Adrenal gland (tissue), 12 donors: ENCODE results near the gene FAM20C. TPM values are rescaled to one million over a fixed set of nuclear protein-coding genes. Genes with fewer than 3 reads are reported as not detected.

ENCODE experiments used
- DNase-seq, 7 donors: peaks; one replicate each; pipeline ENCODE4 v3.0.0-alpha.2; 2019 to 2020
- H3K27ac ChIP-seq, 5 donors: fragments of 200-600 bp; sonication (generic) in 4 of 5; 1 replicate in 3 of 5; 2 replicates in 2 of 5; pipeline versions ENCODE4 v1.5.1 to v1.8.0; 2016 to 2020; ENCODE audit warnings: mild to moderate bottlenecking in 1 of 5
- H3K27me3 ChIP-seq: fragments of 200-600 bp; 2 replicates; pipeline ENCODE4 v1.8.0; 2021
- H3K36me3 ChIP-seq, 2 donors: fragments of 200-600 bp; replicated peaks in 1 of 2; 1 replicate in 1 of 2; 2 replicates in 1 of 2; pipeline versions ENCODE4 v1.5.1 to v1.8.0; 2018 to 2022
- H3K4me1 ChIP-seq, 2 donors: fragments of 200-600 bp; replicated peaks in 1 of 2; 1 replicate in 1 of 2; 2 replicates in 1 of 2; pipeline versions ENCODE4 v1.5.1 to v1.8.0; 2018 to 2021
- H3K4me3 ChIP-seq, 4 donors: fragments of 200-600 bp; sonication (generic) in 3 of 4; one replicate each; pipeline ENCODE4 v1.5.1; 2016 to 2018
- H3K9me3 ChIP-seq, 3 donors: fragments of 200-600 bp; sonication (generic) in 1 of 3; replicated peaks in 1 of 3; 1 replicate in 2 of 3; 2 replicates in 1 of 3; pipeline versions ENCODE4 v1.5.1 to v1.8.0; 2016 to 2021
- POLR2A ChIP-seq, 2 donors: fragments of 450-650 bp; IDR thresholded peaks; one replicate each; pipeline ENCODE4 v1.6.1; 2017; ENCODE audit warnings: antibody characterized with exemption in 2 of 2, mild to moderate bottlenecking in 2 of 2, moderate library complexity in 1 of 2
- WGBS, 4 donors: extraction: QIAGEN DNeasy Blood & Tissue Kit in 2 of 4; methylation state at CpG; one replicate each; pipeline versions ENCODE4 v1.1.5 to v1.1.7; 2013 to 2017; 5-methylcytosine and 5-hydroxymethylcytosine counted together
- intact Hi-C, 2 donors: fragments of 100-400 bp; cut with DNase I; formaldehyde crosslinking; loops; one replicate each; pipeline versions ENCODE4 v1.14.1 to v1.15.0; 2022 to 2023
- polyA plus RNA-seq, 3 donors: library from polyadenylated mRNA; stranded (reverse); fragments of 200-250 nt in 2 of 3; fragments of 350-450 nt in 1 of 3; fragmentation: Illumina TruSeq in 1 of 3; extraction: RNeasy Lipid Tissue Mini Kit (QIAGEN cat#74804) in 1 of 3; gene quantifications; one replicate each; pipeline ENCODE4 v1.2.3, GENCODE V29; 2013 to 2014
- total RNA-seq, 9 donors: library from RNA; depleted of rRNA in 4 of 9; stranded (reverse); fragments of >200 nt in 4 of 9; fragments of 120-200 nt in 1 of 9; fragmentation: NEBNext Ultra II Directional in 1 of 9; extraction: Animal tissue kit (Norgen Biotek cat#: 25700) in 1 of 9; gene quantifications; one replicate each; pipeline versions ENCODE4 v1.1.0 to v1.2.4, GENCODE V29; 2013 to 2023
- TF ChIP-seq, protein P1 (sequence below), 6 experiments: fragments of 450-650 bp in 4 of 6; fragments of 200-600 bp in 2 of 6; sonication (generic) in 1 of 6; IDR thresholded peaks; 1 replicate in 5 of 6; 2 replicates in 1 of 6; pipeline versions ENCODE4 v1.5.1 to v1.8.0; 2016 to 2021; ENCODE audit warnings: antibody characterized with exemption in 6 of 6, mild to moderate bottlenecking in 2 of 6, moderate library complexity in 1 of 6
- donor health status: healthy with polysubstance abuse.
- donor health status: Bipolar disorder and iron deficiency.
- donor health status: DM: yes; HTN: yes; CAD: no.
- donor health status: DM: no; HTN: no; CAD: no.
- donor health status: DM: no; HTN: no; CAD: no.
- donor health status: DM: yes; HTN: yes; CAD: no.

Gene FAM20C
- total and polyA plus RNA-seq, 12 donors = 2.8 to 57.9 (median 36.0) TPM

DNA sequence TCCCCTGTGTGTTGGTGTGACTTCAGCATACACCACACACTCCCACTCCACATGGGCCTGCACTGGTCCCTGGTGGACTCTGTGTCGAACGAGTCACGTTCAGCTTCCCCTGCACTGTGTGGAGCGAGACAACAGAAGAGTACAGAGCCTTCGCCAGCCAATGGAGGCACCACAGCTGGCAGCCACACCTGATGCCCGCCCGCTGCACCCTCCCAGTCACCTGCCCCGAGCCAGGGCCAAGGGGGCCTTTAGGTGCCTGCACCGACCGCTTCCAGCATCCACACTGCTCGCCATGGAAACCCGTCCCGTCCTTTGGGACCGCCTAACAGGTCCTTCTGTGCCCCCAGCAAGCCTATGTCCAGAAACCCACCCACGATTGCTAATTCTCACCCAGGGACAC lies 106.8 kb downstream of the FAM20C start:
- intact Hi-C loops = no loop called here
- WGBS, 4 donors = 86 to 93% (median 91%) methylated on average over 9 to 15 of the region's 15 CpGs
- Histone ChIP-seq H3K4me3 (no peak overlapping the region), H3K9me3 (no peaks in the 10 kb centered on the region), H3K36me3 (no peaks in the 10 kb centered on the region), H3K27ac (no peak overlapping the region), H3K4me1 (no peaks in the 10 kb centered on the region), H3K27me3 (peaks cover 5% of the 10 kb centered on the region)
- TF ChIP-seq, protein P1, sequence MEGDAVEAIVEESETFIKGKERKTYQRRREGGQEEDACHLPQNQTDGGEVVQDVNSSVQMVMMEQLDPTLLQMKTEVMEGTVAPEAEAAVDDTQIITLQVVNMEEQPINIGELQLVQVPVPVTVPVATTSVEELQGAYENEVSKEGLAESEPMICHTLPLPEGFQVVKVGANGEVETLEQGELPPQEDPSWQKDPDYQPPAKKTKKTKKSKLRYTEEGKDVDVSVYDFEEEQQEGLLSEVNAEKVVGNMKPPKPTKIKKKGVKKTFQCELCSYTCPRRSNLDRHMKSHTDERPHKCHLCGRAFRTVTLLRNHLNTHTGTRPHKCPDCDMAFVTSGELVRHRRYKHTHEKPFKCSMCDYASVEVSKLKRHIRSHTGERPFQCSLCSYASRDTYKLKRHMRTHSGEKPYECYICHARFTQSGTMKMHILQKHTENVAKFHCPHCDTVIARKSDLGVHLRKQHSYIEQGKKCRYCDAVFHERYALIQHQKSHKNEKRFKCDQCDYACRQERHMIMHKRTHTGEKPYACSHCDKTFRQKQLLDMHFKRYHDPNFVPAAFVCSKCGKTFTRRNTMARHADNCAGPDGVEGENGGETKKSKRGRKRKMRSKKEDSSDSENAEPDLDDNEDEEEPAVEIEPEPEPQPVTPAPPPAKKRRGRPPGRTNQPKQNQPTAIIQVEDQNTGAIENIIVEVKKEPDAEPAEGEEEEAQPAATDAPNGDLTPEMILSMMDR (IDR thresholded peaks at IDR 0.05) = no peak
- TF ChIP-seq POLR2A (IDR thresholded peaks at IDR 0.05) = no peak
- no peak for DNase-seq

DNA sequence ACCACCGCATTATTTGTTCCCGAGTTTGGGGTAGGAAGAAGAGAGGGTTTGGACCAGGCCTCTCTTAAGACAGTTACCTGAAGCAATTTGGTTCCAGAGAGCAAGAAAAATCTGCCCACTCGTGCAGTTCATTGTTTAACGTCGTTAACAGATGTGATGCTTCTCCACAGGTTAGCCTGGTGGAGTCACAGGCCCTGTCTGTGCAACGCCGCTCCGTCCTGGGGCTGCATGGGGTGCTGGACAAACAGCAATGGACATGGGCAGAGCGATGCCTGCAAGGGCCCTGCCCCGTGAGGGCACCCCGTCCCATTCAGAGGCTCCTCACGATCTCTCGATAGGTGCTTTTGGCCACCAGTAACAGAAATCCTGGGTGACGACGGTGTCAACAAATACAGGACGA lies 107.3 kb downstream of the FAM20C start:
- intact Hi-C loops = no loop called here
- DNase-seq = no peak
- no peaks in the 10 kb centered on the region for H3K36me3 ChIP-seq
- no peaks in the 10 kb centered on the region for H3K4me1 ChIP-seq
- H3K27me3 ChIP-seq = peaks cover 5% of the 10 kb centered on the region
- H3K4me3 ChIP-seq = no peak overlapping the region
- no peaks in the 10 kb centered on the region for H3K9me3 ChIP-seq
- TF ChIP-seq, protein P1 (IDR thresholded peaks at IDR 0.05) = no peak
- no peak for TF ChIP-seq POLR2A (IDR thresholded peaks at IDR 0.05)
- H3K27ac ChIP-seq = no peak overlapping the region
- 86 to 93% (median 88%) methylated on average over 16 of the region's 16 CpGs for WGBS, 4 donors

DNA sequence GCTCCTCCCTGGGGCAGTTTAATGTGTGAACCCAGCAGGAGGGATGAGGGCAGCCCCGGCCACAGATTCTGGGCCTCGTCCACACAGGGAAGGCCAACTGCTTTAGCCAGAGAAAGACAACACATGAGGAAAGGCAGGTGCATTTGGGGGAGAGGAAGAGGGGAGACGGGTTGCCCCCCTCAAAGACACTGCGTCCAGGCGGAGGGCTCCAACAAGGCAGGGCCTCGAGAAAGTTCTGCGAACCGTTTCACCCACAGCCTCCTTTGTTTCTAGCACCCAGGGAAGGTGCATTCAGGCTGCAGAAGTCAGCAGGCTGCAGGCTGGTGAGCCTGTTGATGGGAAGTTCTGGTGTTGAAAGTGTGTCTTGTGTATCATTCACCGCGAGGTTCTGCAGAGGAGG lies 107.7 kb downstream of the FAM20C start:
- TF ChIP-seq POLR2A (IDR thresholded peaks at IDR 0.05) = no peak
- TF ChIP-seq, protein P1 (IDR thresholded peaks at IDR 0.05) = no peak
- H3K4me1 ChIP-seq = no peaks in the 10 kb centered on the region
- 81 to 91% (median 84%) methylated on average over 6 to 10 of the region's 10 CpGs for WGBS, 4 donors
- H3K36me3 ChIP-seq = no peaks in the 10 kb centered on the region
- H3K9me3 ChIP-seq = no peaks in the 10 kb centered on the region
- intact Hi-C loops = no loop called here
- no peak overlapping the region for H3K27ac ChIP-seq
- no peak overlapping the region for H3K4me3 ChIP-seq
- H3K27me3 ChIP-seq = peaks cover 4% of the 10 kb centered on the region
- no peak for DNase-seq

DNA sequence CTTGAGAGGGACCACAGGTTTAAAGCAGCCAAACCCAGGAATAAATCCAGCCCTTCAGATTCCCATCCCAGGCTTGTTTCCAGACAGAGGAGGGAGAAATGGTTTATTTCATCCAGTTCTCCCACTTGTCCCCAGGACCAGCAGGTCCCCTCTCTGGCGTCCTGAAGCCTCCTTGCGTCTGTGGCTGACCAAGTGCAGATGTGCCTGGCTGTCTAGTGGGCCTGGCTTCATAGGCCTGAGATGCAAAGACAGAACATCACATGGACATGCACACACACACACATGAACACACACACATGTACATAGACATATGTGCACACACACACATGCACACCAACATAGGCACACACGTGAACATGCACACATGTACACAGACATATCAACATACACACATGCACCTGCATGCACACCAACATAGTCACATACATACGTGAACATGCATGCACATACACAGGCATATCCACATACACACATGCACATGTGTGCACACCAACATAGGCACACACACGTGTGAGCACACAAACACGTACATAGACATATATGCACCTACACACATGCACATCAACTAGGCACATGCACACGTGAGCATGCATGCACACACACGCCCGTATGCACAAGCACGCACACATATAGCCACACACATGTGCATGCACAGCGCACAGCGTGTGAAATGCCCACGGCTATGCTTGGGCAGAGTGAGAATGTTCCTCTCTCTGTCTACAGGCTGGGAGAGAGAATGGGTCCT lies 108.3 kb downstream of the FAM20C start:
- DNase-seq = no peak
- 77 to 95% (median 90%) methylated on average over 9 to 13 of the region's 13 CpGs for WGBS, 4 donors

More for the DNA sequence above, 108.3 kb downstream of the FAM20C start:
- TF ChIP-seq, protein P1 (IDR thresholded peaks at IDR 0.05) = no peak
- no peak for TF ChIP-seq POLR2A (IDR thresholded peaks at IDR 0.05)
- H3K27me3 ChIP-seq = no peaks in the 10 kb centered on the region
- no peaks in the 10 kb centered on the region for H3K9me3 ChIP-seq
- H3K4me3 ChIP-seq = no peak overlapping the region
- no peak overlapping the region for H3K27ac ChIP-seq
- no peaks in the 10 kb centered on the region for H3K4me1 ChIP-seq
- no peaks in the 10 kb centered on the region for H3K36me3 ChIP-seq
- intact Hi-C loops = no loop called here
